OCI-LY7 (cell line): ENCODE data around the gene TM7SF3.

Experiments used
- EZH2phosphoT487 ChIP-seq: fragments of 200-600 bp; sonication (generic); IDR thresholded peaks from 2 replicates; pipeline ENCODE4 v1.6.1; 2018; ENCODE audit warnings: low read depth, borderline replicate concordance, mild to moderate bottlenecking, mixed run types, antibody characterized with exemption, low read length, moderate library complexity, mixed read lengths
- TF ChIP-seq, protein P1 (sequence below): fragments of 200-600 bp; sonication (generic); conservative IDR thresholded peaks from 2 replicates; pipeline ENCODE4 v1.5.1; 2014; ENCODE audit warnings: mild to moderate bottlenecking, antibody characterized with exemption, low read length, moderate library complexity, mixed read lengths

DNA sequence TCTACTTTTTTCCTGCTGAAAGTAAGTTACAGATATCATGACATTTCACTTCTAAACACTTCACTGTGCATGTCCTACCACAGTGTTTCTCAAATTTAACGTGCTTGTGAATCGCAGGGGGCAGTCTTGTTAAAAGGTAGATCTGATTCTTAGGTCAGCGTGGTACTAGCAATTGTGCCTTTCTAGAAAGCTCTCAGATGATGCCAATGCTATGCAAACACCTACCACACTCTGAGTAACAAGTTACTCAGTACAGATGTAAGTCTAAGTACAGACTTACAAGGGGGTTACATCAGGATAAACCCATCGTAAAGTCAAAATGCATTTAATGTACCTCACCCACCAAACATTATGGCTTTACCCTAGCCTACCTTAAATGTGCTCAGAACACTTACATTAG, 22.4 kb downstream of the TM7SF3 start:
- TF ChIP-seq, protein P1, sequence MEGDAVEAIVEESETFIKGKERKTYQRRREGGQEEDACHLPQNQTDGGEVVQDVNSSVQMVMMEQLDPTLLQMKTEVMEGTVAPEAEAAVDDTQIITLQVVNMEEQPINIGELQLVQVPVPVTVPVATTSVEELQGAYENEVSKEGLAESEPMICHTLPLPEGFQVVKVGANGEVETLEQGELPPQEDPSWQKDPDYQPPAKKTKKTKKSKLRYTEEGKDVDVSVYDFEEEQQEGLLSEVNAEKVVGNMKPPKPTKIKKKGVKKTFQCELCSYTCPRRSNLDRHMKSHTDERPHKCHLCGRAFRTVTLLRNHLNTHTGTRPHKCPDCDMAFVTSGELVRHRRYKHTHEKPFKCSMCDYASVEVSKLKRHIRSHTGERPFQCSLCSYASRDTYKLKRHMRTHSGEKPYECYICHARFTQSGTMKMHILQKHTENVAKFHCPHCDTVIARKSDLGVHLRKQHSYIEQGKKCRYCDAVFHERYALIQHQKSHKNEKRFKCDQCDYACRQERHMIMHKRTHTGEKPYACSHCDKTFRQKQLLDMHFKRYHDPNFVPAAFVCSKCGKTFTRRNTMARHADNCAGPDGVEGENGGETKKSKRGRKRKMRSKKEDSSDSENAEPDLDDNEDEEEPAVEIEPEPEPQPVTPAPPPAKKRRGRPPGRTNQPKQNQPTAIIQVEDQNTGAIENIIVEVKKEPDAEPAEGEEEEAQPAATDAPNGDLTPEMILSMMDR: no peak
- TF ChIP-seq EZH2phosphoT487: no peak
